Neural cell (in vitro differentiated cells): ENCODE measurements around the gene PLCB1. TPM values are rescaled to one million over a fixed set of nuclear protein-coding genes. Genes with fewer than 3 reads are reported as not detected.

Experiments
- H2AFZ ChIP-seq: fragments of 200-600, 300-800 bp; sonication (generic), shearing (Covaris generic); 2 replicates; pipeline ENCODE4 v1.6.0; 2014; ENCODE audit warnings: low read depth, mild to moderate bottlenecking, antibody characterized with exemption, low read length, moderate library complexity
- H3F3A ChIP-seq: fragments of 200-600 bp; shearing (Covaris generic); 2 replicates; pipeline ENCODE4 v1.6.1; 2016; ENCODE audit warnings: mild to moderate bottlenecking, moderate library complexity, mixed read lengths, antibody characterized with exemption, low read length; ENCODE audit not compliant: insufficient read depth, poor library complexity, severe bottlenecking
- H3K27ac ChIP-seq: fragments of 200-600, 300-800 bp; sonication (generic), shearing (Covaris generic); 2 replicates; pipeline ENCODE4 v1.5.1; 2014; ENCODE audit warnings: mild to moderate bottlenecking, low read length, moderate library complexity
- H3K27me3 ChIP-seq: fragments of 300-800, 200-600 bp; sonication (generic), shearing (Covaris generic); 2 replicates; pipeline ENCODE4 v1.6.0; 2014; ENCODE audit warnings: mild to moderate bottlenecking, low read depth, low read length, moderate library complexity; ENCODE audit not compliant: insufficient read depth
- H3K36me3 ChIP-seq: fragments of 300-800, 200-600 bp; sonication (generic), shearing (Covaris generic); 2 replicates; pipeline ENCODE4 v1.5.1; 2014; ENCODE audit warnings: mild to moderate bottlenecking, antibody characterized with exemption, low read length, moderate library complexity; ENCODE audit not compliant: insufficient read depth
- H3K4me2 ChIP-seq: fragments of 300-800, 200-600 bp; sonication (generic), shearing (Covaris generic); 2 replicates; pipeline ENCODE4 v1.6.0; 2014; ENCODE audit warnings: mild to moderate bottlenecking, low read length
- H3K4me3 ChIP-seq: fragments of 300-800, 200-600 bp; sonication (generic), shearing (Covaris generic); 2 replicates; pipeline ENCODE4 v1.5.1; 2014; ENCODE audit warnings: mild to moderate bottlenecking, low read length, moderate library complexity
- H3K79me2 ChIP-seq: fragments of 200-600 bp; shearing (Covaris generic); replicated peaks from 2 replicates; pipeline ENCODE4 v1.6.0; 2014; ENCODE audit warnings: mild to moderate bottlenecking, low read length, moderate library complexity; ENCODE audit not compliant: insufficient read depth
- H3K9ac ChIP-seq: fragments of 300-800, 200-600 bp; sonication (generic), shearing (Covaris generic); 2 replicates; pipeline ENCODE4 v1.6.1; 2016; ENCODE audit warnings: mild to moderate bottlenecking, low read length, mixed read lengths
- H3K9me2 ChIP-seq: fragments of 200-600 bp; shearing (Covaris generic); 2 replicates; pipeline ENCODE4 v1.6.1; 2016; ENCODE audit warnings: mild to moderate bottlenecking, low read length, mixed read lengths; ENCODE audit not compliant: insufficient read depth
- H3K9me3 ChIP-seq: fragments of 200-600, 300-800 bp; sonication (generic), shearing (Covaris generic); 2 replicates; pipeline ENCODE4 v1.6.1; 2016; ENCODE audit warnings: mild to moderate bottlenecking, mixed run types, low read length, moderate library complexity, mixed read lengths
- H4K20me1 ChIP-seq: fragments of 200-600 bp; shearing (Covaris generic); 2 replicates; pipeline ENCODE4 v1.6.1; 2016; ENCODE audit warnings: mild to moderate bottlenecking, mixed run types; ENCODE audit not compliant: insufficient read depth
- CTCF ChIP-seq: fragments of 450-650 bp; IDR thresholded peaks from 2 replicates; pipeline ENCODE4 v1.5.1; 2014; ENCODE audit warnings: antibody characterized with exemption, mild to moderate bottlenecking, moderate library complexity; ENCODE audit not compliant: poor library complexity, severe bottlenecking
- EP300 ChIP-seq: fragments of 450-650 bp; conservative IDR thresholded peaks from 2 replicates; pipeline ENCODE4 v1.6.1; 2014; ENCODE audit warnings: antibody characterized with exemption, mild to moderate bottlenecking, moderate library complexity; ENCODE audit not compliant: poor library complexity, severe bottlenecking
- EZH2 ChIP-seq: fragments of 200-600, 300-800 bp; shearing (Covaris generic), sonication (generic); IDR thresholded peaks from 2 replicates; pipeline ENCODE4 v1.6.1; 2014; ENCODE audit warnings: antibody characterized with exemption, low read length, borderline replicate concordance, mild to moderate bottlenecking; ENCODE audit not compliant: insufficient read depth, poor library complexity, severe bottlenecking
- MXI1 ChIP-seq: fragments of 450-650 bp; conservative IDR thresholded peaks from 2 replicates; pipeline ENCODE4 v1.6.1; 2014; ENCODE audit warnings: antibody characterized with exemption, mild to moderate bottlenecking; ENCODE audit not compliant: poor library complexity, severe bottlenecking
- POLR2AphosphoS5 ChIP-seq: IDR thresholded peaks from 2 replicates; pipeline ENCODE4 v1.6.1; 2012
- RAD21 ChIP-seq: fragments of 450-650 bp; conservative IDR thresholded peaks from 2 replicates; pipeline ENCODE4 v1.6.1; 2014; ENCODE audit warnings: antibody characterized with exemption, mild to moderate bottlenecking, moderate library complexity
- REST ChIP-seq: IDR thresholded peaks from 2 replicates; pipeline ENCODE4 v1.6.1; 2012; ENCODE audit warnings: borderline replicate concordance
- SMC3 ChIP-seq: fragments of 450-650 bp; conservative IDR thresholded peaks from 2 replicates; pipeline ENCODE4 v1.6.1; 2014; ENCODE audit warnings: antibody characterized with exemption, mild to moderate bottlenecking, moderate library complexity; ENCODE audit not compliant: poor library complexity
- TAF1 ChIP-seq: IDR thresholded peaks from 2 replicates; pipeline ENCODE4 v1.6.1; 2012; ENCODE audit warnings: low read depth
- polyA plus RNA-seq: library from polyadenylated mRNA; depleted of rRNA; stranded (reverse); fragments of >200 nt; gene quantifications from 2 replicates; pipeline ENCODE4 v1.2.3, GENCODE V29; 2014

Gene PLCB1
- polyA plus RNA-seq, 1 donor from 2014 or later = 11.4 TPM

GRCh38 chr20:8292793-8293192, 160.7 kb downstream of the PLCB1 start:
- no peaks in the 10 kb centered on the region for H4K20me1 ChIP-seq
- no peaks in the 10 kb centered on the region for H3K27me3 ChIP-seq
- no peak overlapping the region for H3K27ac ChIP-seq
- H3K9me3 ChIP-seq = no peaks in the 10 kb centered on the region
- no peak overlapping the region for H2AFZ ChIP-seq
- H3K9ac ChIP-seq = no peak overlapping the region
- no peaks in the 10 kb centered on the region for H3K36me3 ChIP-seq
- H3K4me3 ChIP-seq = no peak overlapping the region
- TF ChIP-seq REST = no peak
- TF ChIP-seq MXI1 = no peak
- no peak for TF ChIP-seq CTCF
- no peak for TF ChIP-seq TAF1
- no peak for TF ChIP-seq EZH2
- H3K4me2 ChIP-seq = no peak overlapping the region
- H3K79me2 ChIP-seq = no peaks in the 10 kb centered on the region
- H3F3A ChIP-seq = no peaks in the 10 kb centered on the region
- H3K9me2 ChIP-seq = no peaks in the 10 kb centered on the region

GRCh38 chr20:8293750-8294149, 161.7 kb downstream of the PLCB1 start:
- no peak overlapping the region for H3K4me2 ChIP-seq
- H4K20me1 ChIP-seq = no peaks in the 10 kb centered on the region
- TF ChIP-seq TAF1 = no peak
- TF ChIP-seq EP300 = no peak
- no peak for TF ChIP-seq SMC3
- TF ChIP-seq POLR2AphosphoS5 = no peak
- TF ChIP-seq REST = no peak
- no peak for TF ChIP-seq MXI1
- TF ChIP-seq EZH2 = no peak
- TF ChIP-seq RAD21 = no peak
- no peak for TF ChIP-seq CTCF
- no peaks in the 10 kb centered on the region for H3K27me3 ChIP-seq
- no peak overlapping the region for H3K4me3 ChIP-seq
- no peaks in the 10 kb centered on the region for H3K9me3 ChIP-seq
- no peak overlapping the region for H3K27ac ChIP-seq
- H3K9ac ChIP-seq = no peak overlapping the region
- no peaks in the 10 kb centered on the region for H3K36me3 ChIP-seq
- no peak overlapping the region for H2AFZ ChIP-seq
- no peaks in the 10 kb centered on the region for H3F3A ChIP-seq
- no peaks in the 10 kb centered on the region for H3K79me2 ChIP-seq
- H3K9me2 ChIP-seq = no peaks in the 10 kb centered on the region
